HG03469 (cell line): ENCODE data around the gene ACAP2.

Experiments used
- ATAC-seq: cut with Tn5 transposase; IDR thresholded peaks from one replicate; pipeline ENCODE4 v1.9.1; 2021; ENCODE audit warnings: mild to moderate bottlenecking, moderate library complexity, moderate number of reproducible peaks; ENCODE audit not compliant: unreplicated experiment

ACAP2 gene

GRCh38 chr3:195224980-195225580, 217.7 kb downstream of the ACAP2 start:
- ATAC-seq, result no peak
